NCI-H2227 (cell line): ENCODE measurements around the gene IL21R.

Experiments
- DNase-seq: peaks from one replicate; lab custom pipeline; 2025; ENCODE audit not compliant: unreplicated experiment; lab: John Stamatoyannopoulos, UW

The IL21R gene

DNA sequence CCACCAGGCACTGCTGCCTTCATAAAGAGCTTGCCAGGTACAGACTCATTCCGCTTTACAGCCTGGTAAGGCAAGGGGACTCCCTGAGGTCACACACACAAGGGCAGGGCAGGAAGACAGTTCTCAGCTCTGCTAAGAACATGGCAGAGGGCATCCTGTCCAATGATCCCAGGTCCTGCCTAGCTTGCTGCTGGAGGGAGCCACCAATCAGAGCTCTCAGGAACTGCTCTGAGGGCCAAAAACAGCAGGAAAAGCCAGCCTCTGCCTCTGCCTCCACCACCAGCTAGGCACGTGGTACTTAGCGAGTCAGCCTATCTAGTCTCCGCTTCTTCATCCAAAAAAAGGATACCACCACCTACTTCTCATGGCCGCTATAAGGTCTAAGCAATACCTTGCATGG, 81.7 kb downstream of the IL21R start:
- no peak for DNase-seq

DNA sequence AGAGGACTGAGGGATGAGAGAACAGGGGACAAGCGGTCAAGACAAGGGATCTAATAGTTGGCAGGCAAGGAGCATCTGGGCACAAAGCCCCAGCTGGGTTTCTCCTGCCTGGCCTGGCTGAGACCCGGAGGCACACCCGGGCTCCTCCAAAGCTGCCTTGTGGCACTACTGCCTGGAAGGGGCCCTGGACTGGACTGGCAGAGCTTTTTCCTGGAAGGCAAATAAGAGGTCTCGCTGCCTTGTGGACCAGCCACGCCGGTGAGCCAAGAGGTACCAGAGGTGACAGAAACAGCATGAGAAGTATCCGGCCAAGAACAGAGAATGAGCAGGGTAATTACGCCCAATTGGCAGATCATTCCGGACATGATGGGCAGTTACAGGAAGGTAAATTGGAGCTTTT, 83.2 kb downstream of the IL21R start:
- no peak for DNase-seq

DNA sequence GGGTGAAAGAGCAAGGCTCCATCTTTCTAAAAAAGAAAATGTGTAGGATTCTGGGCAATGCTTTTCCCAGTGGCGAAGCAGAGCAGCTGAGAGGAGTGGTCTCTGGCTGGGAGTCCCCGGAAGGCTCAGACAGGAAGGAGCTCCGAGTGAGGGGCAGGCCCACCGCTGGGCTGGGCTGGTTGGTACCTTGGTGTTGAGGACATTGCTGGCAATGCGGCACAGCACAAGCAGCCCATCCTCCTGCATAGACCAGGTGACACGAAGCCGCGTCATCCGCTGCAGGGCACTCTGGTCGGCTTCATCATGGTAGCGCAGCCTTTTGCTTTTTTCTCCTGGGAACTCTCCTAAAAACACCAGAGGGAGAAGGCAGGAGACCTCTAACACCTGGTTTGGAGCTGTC, 83.8 kb downstream of the IL21R start:
- DNase-seq = no peak

DNA sequence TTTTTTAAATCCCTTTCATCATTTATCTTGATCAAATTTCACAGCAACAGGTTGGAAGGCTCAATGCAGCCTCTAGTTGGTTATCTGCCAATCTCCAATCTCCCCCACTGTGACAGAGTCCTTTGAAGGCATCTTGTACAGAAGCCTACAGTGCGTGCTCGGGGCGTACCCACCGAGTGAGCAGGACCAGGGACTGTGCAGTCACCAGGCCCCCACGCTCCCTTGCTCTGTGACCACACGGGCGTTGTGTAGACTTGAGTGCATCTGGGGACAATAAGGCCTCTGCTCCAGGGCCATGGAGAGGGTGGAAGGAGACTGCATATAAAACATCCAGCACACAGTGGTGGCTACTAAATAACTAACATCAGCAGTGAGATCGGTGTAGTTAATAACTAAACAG, 84.4 kb downstream of the IL21R start:
- DNase-seq = no peak

DNA sequence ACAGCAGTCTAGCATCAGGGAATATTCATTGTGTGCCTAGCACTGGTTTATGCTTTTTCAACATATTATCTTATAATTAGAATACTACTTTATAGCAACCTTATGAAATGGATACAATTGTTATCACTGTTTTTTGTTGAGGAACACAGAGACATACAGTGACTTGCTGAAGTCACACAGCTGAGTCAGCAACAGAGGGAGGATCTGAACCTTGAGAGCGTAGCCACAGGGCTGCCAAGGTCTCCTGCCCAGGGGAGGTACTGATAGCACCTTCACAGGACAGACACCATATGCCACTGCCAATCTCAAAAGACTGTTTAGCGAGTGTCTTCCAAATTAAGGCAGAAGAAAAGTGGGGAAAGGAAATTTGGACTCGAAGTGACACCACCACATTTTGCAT, 84.8 kb downstream of the IL21R start:
- no peak for DNase-seq

DNA sequence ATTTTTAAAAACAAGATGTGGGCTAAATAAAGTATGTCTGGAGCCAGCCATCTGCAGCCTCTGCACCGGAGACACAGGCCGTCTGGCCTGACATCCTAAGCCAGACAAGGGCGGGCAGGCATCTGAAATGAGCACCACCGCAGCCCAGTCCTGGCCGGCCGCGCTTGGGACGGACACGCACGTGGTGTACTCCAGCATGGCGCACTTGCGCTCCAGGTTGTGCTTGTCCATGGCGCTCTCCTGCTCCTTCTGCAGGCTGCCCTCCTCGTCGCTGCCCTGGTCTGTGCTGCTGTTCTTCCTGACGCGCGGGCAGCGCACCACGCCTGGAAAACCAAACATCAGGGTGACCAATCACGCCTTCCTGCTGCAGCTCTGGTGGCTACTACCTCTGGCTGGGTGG, 87.4 kb downstream of the IL21R start:
- no peak for DNase-seq

DNA sequence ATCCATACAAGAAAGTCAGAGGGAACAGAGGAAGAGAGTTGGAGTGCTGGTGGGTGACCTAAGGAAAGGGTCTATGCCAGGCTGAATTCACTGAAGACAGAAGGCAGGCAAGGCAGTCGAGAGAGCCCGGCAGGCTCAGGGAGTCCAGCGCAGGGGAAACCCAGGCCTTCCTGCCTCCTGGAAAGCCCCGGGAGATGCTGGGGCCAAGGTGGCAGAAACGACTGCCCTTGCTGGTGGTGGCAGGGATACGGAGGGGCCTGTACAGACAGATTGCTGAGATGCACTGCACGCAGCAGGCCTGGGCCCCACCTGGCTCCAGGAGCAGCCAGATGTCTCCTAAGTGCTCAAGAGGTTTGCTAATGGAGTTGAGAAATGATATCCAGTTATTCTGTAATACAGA, 87.9 kb downstream of the IL21R start:
- no peak for DNase-seq

DNA sequence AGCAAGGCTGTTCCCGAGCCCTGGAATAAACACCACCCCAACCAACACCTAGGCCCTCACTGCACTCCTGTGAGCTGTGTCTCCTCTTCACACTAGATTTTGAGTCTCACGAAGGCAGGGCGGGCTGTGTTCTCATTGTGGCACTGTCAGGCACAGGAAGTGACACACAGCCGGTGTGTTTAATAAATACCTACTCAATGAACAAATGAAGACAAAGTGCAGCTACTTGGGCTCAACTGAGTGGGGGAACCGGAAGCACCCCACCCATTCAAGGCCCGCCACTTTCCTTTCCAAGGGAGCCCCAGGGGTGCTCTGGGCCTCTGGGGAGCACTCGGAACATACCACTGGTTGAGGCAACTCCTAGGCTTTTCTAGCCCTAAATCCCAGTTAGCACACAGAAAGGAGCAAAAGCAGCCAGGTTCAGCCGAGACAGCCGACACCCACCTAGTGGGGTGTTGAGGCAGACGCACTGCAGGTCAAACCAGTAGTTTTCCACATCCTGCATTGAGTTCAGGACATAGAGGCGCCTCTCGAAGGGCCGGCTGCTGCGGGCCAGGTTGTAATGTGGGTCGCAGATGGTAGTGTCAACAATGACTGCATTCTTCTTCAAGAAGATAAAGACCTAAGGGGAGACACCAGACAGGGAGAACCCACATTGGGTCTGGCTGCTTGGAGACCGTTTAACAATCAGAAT, 90.1 kb downstream of the IL21R start:
- DNase-seq = no peak

DNA sequence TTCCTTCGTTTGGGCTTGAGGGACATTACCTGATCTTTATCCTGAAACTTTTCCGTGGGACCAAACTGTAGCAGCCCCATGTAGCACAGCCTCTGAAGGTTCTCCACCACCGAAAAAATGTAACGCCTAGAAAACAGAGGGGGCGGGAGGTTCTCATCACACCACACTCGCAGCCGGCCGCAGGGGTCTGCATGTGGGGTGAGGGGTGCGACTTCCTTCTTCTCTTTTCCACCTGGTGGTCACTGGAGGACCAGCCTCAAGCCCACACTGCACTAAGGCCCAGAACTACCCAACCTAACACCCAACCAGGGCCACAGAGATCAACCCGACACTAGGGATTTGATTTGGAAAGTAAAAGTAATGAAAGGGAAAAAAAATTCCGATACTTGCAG, 90.6 kb downstream of the IL21R start:
- DNase-seq = no peak

DNA sequence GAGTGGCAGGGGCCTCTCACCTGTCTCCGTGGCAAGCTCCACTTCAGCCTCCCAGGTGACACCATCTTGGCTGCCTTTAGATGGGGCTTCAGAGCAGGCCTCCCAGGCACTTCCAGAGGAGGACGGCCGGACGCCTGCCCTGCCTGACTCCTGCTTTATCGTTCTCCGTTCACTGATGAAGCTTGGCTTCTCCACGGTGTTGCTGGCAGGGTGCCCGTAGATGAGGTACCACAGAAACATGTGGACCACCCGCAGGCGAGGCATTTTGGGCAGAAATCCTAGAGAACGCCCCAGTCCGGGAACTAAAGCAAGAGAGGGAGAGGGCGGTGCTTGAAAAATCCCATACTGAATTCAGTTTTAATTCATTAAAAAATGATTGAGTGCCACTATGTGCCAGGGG, 93.2 kb downstream of the IL21R start:
- no peak for DNase-seq

DNA sequence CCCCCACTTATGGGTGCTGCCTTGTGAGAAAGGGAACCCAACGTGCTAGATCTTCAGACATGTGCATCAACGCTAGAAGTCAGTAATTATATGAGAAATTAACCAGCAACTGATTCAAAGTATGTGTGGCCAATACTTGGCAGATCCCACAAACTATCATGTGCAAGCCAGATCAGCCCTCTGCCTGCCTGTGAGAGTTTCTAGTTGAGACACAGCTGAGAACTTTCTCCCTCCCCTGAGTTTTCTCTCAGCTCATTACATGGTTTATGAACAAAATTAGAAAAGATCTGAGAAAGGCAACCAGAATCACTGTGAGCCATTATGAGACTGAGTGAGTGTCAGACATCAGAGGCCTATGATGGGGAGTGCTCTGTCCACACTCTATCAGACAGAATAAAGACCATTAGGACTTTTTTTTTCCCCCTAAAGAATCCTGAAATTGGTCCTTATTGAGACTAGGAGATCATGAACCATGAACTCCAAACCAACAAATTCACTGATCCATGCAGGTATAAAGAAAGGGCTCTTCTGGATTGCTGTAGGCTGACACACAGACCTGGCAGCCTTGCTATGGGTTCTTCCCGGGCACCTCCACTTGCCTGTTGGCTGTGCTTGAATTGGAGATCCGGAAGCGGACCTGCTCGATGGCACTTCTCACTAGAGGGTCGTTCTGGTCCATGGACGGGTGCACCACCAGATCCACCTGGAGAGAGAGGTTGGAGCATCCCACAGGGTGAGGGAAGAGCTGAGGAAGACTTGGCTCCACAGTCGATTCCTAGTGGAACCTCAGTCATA, 96.3 kb downstream of the IL21R start:
- DNase-seq = no peak

DNA sequence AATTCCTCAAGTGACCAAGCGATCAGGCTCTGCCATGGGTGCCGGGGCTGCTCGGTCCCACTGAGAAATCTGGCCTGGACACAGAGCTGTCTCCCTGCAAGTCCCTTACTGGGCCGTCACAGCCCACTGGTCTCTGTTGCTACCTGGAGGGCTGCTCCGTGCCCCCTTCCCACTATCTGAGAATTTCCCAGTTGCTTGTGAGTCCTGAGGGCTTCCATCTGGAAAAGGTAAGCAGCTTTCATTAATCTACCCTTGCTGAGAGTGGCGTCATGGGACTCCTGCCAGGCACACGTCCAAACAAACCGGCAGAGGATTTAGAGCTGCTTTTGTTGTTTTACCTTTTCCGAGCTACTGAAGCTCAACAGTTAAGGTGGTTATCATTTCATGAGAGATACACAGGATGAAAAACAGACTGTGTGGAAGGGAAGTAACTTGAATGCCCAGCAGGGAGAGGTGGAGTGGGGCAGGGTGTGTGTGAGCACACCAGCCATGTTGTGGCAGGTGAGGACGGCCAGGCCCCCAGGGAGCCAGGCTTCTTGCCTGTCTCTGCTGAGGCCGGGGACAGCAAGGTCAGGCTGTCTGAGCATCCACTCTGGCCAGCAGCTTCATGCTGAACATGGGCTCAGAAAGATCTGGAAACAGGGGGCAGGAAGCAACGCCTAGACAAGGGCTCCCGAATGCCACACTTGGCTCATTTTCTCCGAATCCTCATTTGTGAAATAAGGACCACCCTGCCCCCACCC, 97.1 kb downstream of the IL21R start:
- no peak for DNase-seq

DNA sequence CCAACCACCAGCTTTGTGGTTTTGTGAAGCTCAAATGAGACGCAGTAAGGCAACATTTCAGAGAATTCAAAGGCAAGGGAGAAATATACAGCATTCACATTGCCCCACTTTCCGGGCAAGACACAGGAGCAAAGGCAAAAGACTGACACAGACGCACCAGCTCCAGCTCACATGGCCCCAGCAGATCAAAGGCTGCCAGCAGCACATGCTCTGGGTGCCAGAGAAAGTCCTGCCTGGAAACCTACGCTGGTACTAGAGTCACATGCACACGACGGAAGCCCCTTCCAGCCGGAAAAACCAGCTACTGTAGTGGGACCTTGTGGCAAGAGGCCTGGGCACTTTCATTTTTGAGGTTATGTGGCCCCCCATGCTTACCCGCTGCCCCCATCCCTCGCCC, 97.7 kb downstream of the IL21R start:
- DNase-seq = no peak

DNA sequence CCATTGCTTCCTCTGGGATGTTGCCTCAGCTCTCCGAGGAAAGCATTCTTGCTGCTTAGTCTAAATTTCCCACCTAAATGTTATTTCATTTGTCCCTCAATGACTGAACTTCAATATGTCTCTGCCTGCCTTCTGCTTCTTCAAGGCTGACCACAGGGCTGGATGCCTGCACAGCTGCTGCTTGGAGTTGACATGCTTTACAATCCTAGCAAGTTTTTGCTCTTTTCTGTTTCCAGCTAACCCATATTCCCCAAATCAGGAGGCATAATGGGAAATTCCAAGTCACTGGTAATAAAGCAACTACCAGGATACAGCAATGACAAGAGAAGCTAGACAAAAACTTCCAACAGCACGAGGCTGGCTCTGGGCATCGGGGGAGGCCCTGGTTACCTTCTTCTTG, 98.8 kb downstream of the IL21R start:
- no peak for DNase-seq
